Measurements from ENCODE around the gene TOP3B. TPM values are rescaled to one million over a fixed set of nuclear protein-coding genes. Genes with fewer than 3 reads are reported as not detected.

Gene TOP3B
- total RNA-seq, 1 experiment from 2014 or later = 23.9 TPM

DNA sequence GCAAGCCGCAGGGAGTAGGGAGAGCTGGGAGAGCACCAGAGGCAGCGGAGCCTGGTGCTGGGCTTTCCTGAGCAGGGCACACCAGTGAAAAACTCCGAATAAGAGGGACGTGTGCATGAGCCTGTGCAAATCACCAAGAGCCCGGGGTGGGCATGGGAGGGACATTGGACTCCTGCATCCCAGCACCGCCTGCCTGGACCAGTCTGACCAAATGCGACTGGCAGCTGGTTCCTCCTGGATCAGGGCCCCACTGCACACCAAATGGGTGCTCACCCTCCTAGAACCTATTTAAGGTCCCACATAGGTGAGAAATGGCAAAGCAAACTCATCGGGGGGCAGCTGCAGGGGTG, 33.0 kb downstream of the TOP3B start:
- ChIA-PET CTCF (no interaction called here), POLR2A (ENCODE audit: unreplicated experiment) (no interaction called here)
- Histone ChIP-seq H3K4me3 (no peak overlapping the region), H3K27me3 (ENCODE audit: insufficient read depth, low read depth) (no peaks in the 10 kb centered on the region), H3K4me1 (replicated peaks; ENCODE audit: insufficient read depth) (peaks cover 12% of the 10 kb centered on the region), H4K20me1 (ENCODE audit: insufficient read depth) (no peaks in the 10 kb centered on the region), H3K4me2 (no peak overlapping the region), H3K9me2 (ENCODE audit: insufficient read depth) (no peaks in the 10 kb centered on the region), H3K27ac (no peak overlapping the region), H3K9me3 (ENCODE audit: insufficient read depth, low read depth) (no peaks in the 10 kb centered on the region), H3K79me2 (ENCODE audit: low read depth) (0 out of 2 replicates have a peak, but pooled peaks cover 11% of the 10 kb centered on the region), H2AFZ (no peak overlapping the region), H3F3A (ENCODE audit: insufficient read depth, low read depth) (peaks cover 11% of the 10 kb centered on the region; the same call in 1 of the 2 replicates), H3K36me3 (ENCODE audit: low read depth) (no peaks in the 10 kb centered on the region)
- TF ChIP-seq, protein P1, sequence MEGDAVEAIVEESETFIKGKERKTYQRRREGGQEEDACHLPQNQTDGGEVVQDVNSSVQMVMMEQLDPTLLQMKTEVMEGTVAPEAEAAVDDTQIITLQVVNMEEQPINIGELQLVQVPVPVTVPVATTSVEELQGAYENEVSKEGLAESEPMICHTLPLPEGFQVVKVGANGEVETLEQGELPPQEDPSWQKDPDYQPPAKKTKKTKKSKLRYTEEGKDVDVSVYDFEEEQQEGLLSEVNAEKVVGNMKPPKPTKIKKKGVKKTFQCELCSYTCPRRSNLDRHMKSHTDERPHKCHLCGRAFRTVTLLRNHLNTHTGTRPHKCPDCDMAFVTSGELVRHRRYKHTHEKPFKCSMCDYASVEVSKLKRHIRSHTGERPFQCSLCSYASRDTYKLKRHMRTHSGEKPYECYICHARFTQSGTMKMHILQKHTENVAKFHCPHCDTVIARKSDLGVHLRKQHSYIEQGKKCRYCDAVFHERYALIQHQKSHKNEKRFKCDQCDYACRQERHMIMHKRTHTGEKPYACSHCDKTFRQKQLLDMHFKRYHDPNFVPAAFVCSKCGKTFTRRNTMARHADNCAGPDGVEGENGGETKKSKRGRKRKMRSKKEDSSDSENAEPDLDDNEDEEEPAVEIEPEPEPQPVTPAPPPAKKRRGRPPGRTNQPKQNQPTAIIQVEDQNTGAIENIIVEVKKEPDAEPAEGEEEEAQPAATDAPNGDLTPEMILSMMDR (conservative IDR thresholded peaks at IDR 0.05) = no peak
- no peak for TF ChIP-seq EZH2 (IDR thresholded peaks at IDR 0.05; ENCODE audit: low read depth)
- BruUV-seq (replicated peaks) = no TSS peak
- intact Hi-C loops (cut with micrococcal nuclease; ENCODE audit: unreplicated experiment) = no loop called here
- DNase-seq = no peak

DNA sequence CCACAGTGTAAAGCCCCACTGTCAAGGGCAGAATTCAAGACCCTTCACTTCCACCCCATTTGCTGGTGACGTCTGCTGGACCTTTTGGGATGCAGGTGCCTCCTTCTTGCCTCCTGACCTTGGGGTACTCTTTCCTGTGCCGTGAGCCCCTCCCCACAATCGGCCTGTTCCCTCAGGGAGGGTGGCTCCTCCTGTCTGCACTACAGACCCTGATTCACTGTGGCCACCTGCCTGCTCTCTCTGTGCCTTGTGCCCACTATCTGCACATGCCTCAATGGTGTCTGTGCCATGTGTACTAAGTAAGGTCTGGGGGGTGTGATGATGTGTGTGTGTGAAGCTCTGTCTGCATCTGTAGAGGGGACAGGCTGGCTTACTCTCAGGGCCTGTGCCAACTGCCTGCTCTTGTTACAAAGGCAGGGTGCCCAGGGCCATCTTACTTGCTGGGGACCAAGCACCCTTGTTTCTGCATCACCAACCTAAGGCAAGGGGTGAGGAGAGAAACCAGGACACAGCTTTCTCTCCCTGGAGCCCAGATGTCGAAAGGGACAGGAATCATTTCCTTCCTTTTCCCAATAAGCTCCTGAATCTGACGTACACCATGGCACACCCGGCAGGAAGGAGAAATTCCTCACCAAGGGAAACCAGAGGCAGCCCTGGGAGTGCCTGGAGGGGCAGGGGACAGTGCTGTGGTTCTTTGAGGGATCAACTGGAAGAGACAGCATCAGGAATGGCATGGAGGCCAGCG, 33.6 kb downstream of the TOP3B start:
- intact Hi-C loops (cut with micrococcal nuclease; ENCODE audit: unreplicated experiment) = no loop called here
- H3K27ac ChIP-seq = no peak overlapping the region
- no peak overlapping the region for H2AFZ ChIP-seq
- no peak for DNase-seq
- H3K79me2 ChIP-seq (ENCODE audit: low read depth) = 0 out of 2 replicates have a peak, but pooled peaks cover 11% of the 10 kb centered on the region
- CTCF ChIA-PET = no interaction called here
- no peaks in the 10 kb centered on the region for H4K20me1 ChIP-seq (ENCODE audit: insufficient read depth)
- no peaks in the 10 kb centered on the region for H3K36me3 ChIP-seq (ENCODE audit: low read depth)
- POLR2A ChIA-PET (ENCODE audit: unreplicated experiment) = no interaction called here
- H3K27me3 ChIP-seq (ENCODE audit: insufficient read depth, low read depth) = no peaks in the 10 kb centered on the region
- no peak overlapping the region for H3K4me3 ChIP-seq
- no peaks in the 10 kb centered on the region for H3K9me3 ChIP-seq (ENCODE audit: insufficient read depth, low read depth)
- H3K4me1 ChIP-seq (replicated peaks; ENCODE audit: insufficient read depth) = peaks cover 12% of the 10 kb centered on the region
- no peak for TF ChIP-seq EZH2 (IDR thresholded peaks at IDR 0.05; ENCODE audit: low read depth)
- TF ChIP-seq, protein P1 (conservative IDR thresholded peaks at IDR 0.05) = no peak
- H3K4me2 ChIP-seq = no peak overlapping the region
- BruUV-seq (replicated peaks) = no TSS peak
- no peaks in the 10 kb centered on the region for H3K9me2 ChIP-seq (ENCODE audit: insufficient read depth)
- H3F3A ChIP-seq (ENCODE audit: insufficient read depth, low read depth) = peaks cover 11% of the 10 kb centered on the region; the same call in 1 of the 2 replicates

DNA sequence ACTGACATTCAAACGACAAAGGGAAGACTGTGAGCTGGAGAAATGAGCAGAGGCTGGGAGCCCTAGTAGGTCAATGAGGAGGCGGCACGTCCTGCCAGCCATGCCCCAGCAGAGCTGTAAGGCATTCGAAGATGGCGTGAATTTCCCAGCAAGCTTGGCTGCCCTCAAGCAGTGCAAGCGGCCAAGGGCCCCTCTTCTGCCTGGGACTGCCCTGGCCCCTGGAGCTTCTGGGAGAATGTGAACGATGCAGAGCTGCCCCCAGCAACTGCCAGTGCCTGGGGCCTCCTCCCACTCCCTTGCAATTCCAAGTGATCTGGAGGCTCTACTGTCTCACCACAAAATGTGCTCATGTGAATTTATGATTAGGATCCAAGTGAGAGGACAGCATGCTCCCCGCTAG, 34.2 kb downstream of the TOP3B start:
- no TSS peak for BruUV-seq (replicated peaks)
- H3K4me1 ChIP-seq (replicated peaks; ENCODE audit: insufficient read depth) = peaks cover 12% of the 10 kb centered on the region
- no peak overlapping the region for H3K4me2 ChIP-seq
- H3K36me3 ChIP-seq (ENCODE audit: low read depth) = no peaks in the 10 kb centered on the region
- no peaks in the 10 kb centered on the region for H3K9me2 ChIP-seq (ENCODE audit: insufficient read depth)
- no peaks in the 10 kb centered on the region for H4K20me1 ChIP-seq (ENCODE audit: insufficient read depth)
- no peak for DNase-seq
- no peaks in the 10 kb centered on the region for H3K27me3 ChIP-seq (ENCODE audit: insufficient read depth, low read depth)
- H3F3A ChIP-seq (ENCODE audit: insufficient read depth, low read depth) = peaks cover 11% of the 10 kb centered on the region; the same call in 1 of the 2 replicates
- intact Hi-C loops (cut with micrococcal nuclease; ENCODE audit: unreplicated experiment) = no loop called here
- H3K79me2 ChIP-seq (ENCODE audit: low read depth) = 0 out of 2 replicates have a peak, but pooled peaks cover 11% of the 10 kb centered on the region
- H3K27ac ChIP-seq = no peak overlapping the region
- H3K4me3 ChIP-seq = no peak overlapping the region
- ChIA-PET POLR2A (ENCODE audit: unreplicated experiment) (no interaction called here), CTCF (no interaction called here)
- no peak for TF ChIP-seq EZH2 (IDR thresholded peaks at IDR 0.05; ENCODE audit: low read depth)
- TF ChIP-seq, protein P1 (conservative IDR thresholded peaks at IDR 0.05) = no peak
- H3K9me3 ChIP-seq (ENCODE audit: insufficient read depth, low read depth) = no peaks in the 10 kb centered on the region
- H2AFZ ChIP-seq = no peak overlapping the region

Data from PC-9 (cell line).